ENCODE measurements around the gene ZNF598.
"Not testable (repeated sequence)": the region's sequence is repeated elsewhere in the genome, so short reads cannot be mapped to it uniquely, and the experiment has no call there.

The ZNF598 gene

GRCh38 chr16:1957434-1958142 is 52.0 kb downstream of the ZNF598 start:
- ATAC-seq, result not testable (repeated sequence)

DNA sequence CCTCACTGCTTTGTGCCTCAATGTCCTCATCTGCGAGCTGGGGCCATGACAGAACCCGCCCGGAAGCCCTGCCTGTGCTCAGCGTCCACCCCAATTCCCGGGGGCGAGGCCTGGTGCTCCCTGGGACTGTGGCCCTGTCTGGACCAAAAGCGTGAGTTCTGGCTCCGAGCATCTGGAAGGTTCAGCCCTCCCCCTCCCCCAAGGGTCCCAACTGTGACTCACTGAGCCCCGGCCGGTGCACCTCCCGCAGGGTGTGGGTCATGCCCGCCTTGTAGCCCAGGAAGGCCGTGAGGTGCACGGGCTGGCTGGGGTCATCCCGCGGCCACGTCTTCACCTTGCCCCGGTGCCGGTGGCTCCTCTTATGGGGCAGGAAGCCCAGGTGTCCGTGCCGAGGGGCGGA is 55.9 kb downstream of the ZNF598 start:
- no peak for ATAC-seq

DNA sequence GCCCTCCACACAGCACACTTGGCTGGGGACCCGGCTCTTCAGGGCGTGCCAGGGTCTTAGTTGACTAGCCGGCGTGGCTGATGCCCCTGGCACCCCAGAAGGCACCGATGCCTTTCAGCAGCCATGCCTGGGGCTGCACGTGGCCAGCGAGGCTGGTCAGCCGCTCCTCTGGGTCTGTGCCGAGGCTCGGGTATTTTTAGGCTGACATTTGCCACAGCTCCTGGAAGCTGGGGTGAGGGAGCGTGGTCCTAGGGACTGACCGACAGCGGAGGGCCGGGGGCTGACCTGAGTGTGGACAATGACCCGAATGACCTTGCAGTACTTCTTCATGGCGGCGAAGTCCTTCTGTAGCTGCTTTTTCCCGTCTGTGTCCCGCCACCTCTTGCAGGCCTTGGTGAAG is 59.1 kb downstream of the ZNF598 start:
- ATAC-seq, result no peak

- ATAC-seq, result no peak
Measured at GRCh38 chr16:1950047-1950446, 59.6 kb downstream of the ZNF598 start.

GRCh38 chr16:1949507-1949906 is 60.1 kb downstream of the ZNF598 start:
- ATAC-seq, result no peak

All from activated CD4-positive, CD25-positive, alpha-beta regulatory T cell treated with anti-CD3 and anti-CD28 coated beads, Interleukin-2, amount 50 U/mL, for 24 hours (primary cell).